ENCODE results near the gene PARD6B. TPM values are rescaled to one million over a fixed set of nuclear protein-coding genes. Genes with fewer than 3 reads are reported as not detected.

The PARD6B gene
- total and polyA plus RNA-seq, 2 donors (not counting 1 experiment from before 2014, with no cell fraction given) = 0.91 to 6.0 TPM

DNA sequence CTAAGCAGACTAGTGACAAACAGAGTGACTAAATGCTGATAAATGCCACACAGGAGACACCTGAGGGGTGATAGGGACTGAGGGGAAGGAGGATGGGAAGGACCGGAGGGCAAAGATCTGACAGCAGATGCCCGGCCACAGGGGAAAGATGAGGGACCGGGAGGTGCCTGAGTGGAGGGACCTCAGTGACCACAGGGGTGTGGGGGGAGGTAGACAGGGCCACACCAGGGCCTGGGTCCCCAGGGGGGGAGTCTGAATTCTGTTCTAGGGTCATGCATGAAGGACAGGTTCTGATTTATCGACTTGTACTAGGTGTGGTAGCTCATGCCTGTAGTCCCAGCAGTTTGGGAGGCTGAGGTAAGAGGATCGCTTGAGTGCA is 70.4 kb downstream of the PARD6B start:
- Histone ChIP-seq H3K9me3 (ENCODE audit: control extremely low read depth in 1 of 3, control insufficient read depth in 2 of 3, insufficient read depth in 1 of 3, low read length in 2 of 3) (no peaks in the 10 kb centered on the region), H3K4me1 (ENCODE audit: control insufficient read depth in 2 of 2, insufficient read depth in 2 of 2, low read length in 2 of 2) (peaks cover 60 to 73% of the 10 kb centered on the region in 2 donors), H3K79me2 (ENCODE audit: control insufficient read depth, insufficient read depth, low read length) (peaks cover 99% of the 10 kb centered on the region), H3K27me3 (replicated peaks in 1 of 4; ENCODE audit: control extremely low read depth in 1 of 4, control insufficient read depth in 3 of 4, insufficient read depth in 4 of 4, low read length in 3 of 4) (no peaks in the 10 kb centered on the region), H2AFZ (ENCODE audit: insufficient read depth, low read depth, low read length, poor library complexity, severe bottlenecking) (no peak overlapping the region), H3K9ac (ENCODE audit: low read length) (no peak overlapping the region), H4K20me1 (ENCODE audit: control insufficient read depth, insufficient read depth, low read length, poor library complexity, severe bottlenecking) (peaks cover 6% of the 10 kb centered on the region), H3K4me2 (replicated peaks; ENCODE audit: low read depth, low read length, poor library complexity, severe bottlenecking) (no peak overlapping the region), H3K4me3 (ENCODE audit: control extremely low read depth in 1 of 5, extremely low read depth in 1 of 5, insufficient read depth in 1 of 5, low read depth in 2 of 5, low read length in 4 of 5) (no peak overlapping the region), H3K36me3 (replicated peaks in 1 of 2; ENCODE audit: control extremely low read depth in 1 of 2, control insufficient read depth in 1 of 2, extremely low read depth in 1 of 2, insufficient read depth in 2 of 2, low read length in 1 of 2) (peaks cover 0 to 11% of the 10 kb centered on the region in 2 experiments), H3K27ac (ENCODE audit: low read length in 2 of 2) (peak overlapping the region; percentile 6 to 83)
- intact Hi-C loops (cut with micrococcal nuclease) = no loop called here
- no peak for ATAC-seq (ENCODE audit: low read depth)
- 88% methylated on average over 5 of the region's 5 CpGs for WGBS (ENCODE audit: insufficient coverage)
- Mint-ChIP-seq H3K9me3 (ENCODE audit: insufficient read depth) (no peaks in the 10 kb centered on the region), H3K27me3 (no peaks in the 10 kb centered on the region), H3K4me1 (peaks cover 73% of the 10 kb centered on the region), H3K27ac (peak overlapping the region; percentile 83), H3K4me3 (peak overlapping the region; percentile 26)
- TF ChIP-seq EZH2 (IDR thresholded peaks at IDR 0.05; ENCODE audit: borderline replicate concordance, insufficient read depth, low read depth, low read length, poor library complexity, severe bottlenecking) = no peak
- TF ChIP-seq, protein P1, sequence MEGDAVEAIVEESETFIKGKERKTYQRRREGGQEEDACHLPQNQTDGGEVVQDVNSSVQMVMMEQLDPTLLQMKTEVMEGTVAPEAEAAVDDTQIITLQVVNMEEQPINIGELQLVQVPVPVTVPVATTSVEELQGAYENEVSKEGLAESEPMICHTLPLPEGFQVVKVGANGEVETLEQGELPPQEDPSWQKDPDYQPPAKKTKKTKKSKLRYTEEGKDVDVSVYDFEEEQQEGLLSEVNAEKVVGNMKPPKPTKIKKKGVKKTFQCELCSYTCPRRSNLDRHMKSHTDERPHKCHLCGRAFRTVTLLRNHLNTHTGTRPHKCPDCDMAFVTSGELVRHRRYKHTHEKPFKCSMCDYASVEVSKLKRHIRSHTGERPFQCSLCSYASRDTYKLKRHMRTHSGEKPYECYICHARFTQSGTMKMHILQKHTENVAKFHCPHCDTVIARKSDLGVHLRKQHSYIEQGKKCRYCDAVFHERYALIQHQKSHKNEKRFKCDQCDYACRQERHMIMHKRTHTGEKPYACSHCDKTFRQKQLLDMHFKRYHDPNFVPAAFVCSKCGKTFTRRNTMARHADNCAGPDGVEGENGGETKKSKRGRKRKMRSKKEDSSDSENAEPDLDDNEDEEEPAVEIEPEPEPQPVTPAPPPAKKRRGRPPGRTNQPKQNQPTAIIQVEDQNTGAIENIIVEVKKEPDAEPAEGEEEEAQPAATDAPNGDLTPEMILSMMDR (IDR thresholded peaks at IDR 0.05) = no peak
- DNase-seq = peak; percentile 8
- POLR2A ChIA-PET = interaction anchor here (0.7 kb wide), 1 partner anchor 13 kb away, joined by 3 read pairs; no protein-coding TSS in a partner anchor
- CTCF ChIA-PET = interaction anchor here (0.6 to 0.9 kb wide), 2 partner anchors 8 to 18 kb away, joined by 4 read pairs; no protein-coding TSS in a partner anchor

DNA sequence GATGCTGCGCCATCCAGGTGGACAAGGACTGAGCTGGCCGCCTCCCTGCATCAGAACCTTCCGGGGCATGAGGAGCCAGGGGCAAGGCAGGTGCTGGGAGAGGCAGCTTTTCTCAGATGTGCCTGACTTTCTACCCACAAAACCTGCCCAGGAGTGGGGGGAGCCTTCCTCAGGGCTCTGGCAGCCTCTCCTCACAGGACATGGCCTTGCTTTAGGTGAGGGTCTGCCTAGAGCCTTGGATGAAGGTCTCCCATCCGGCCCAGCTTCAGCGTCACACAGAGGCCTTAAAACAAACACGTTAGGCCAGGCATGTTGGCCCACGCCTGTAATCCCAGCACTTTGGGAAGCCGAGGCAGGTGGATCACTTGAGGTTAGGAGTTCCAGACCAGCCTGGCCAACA is 70.9 kb downstream of the PARD6B start:
- Histone ChIP-seq H3K4me3 (ENCODE audit: control extremely low read depth in 1 of 5, extremely low read depth in 1 of 5, insufficient read depth in 1 of 5, low read depth in 2 of 5, low read length in 4 of 5) (no peak overlapping the region), H3K36me3 (replicated peaks in 1 of 2; ENCODE audit: control extremely low read depth in 1 of 2, control insufficient read depth in 1 of 2, extremely low read depth in 1 of 2, insufficient read depth in 2 of 2, low read length in 1 of 2) (peaks cover 0 to 7% of the 10 kb centered on the region in 2 experiments), H2AFZ (ENCODE audit: insufficient read depth, low read depth, low read length, poor library complexity, severe bottlenecking) (no peak overlapping the region), H3K79me2 (ENCODE audit: control insufficient read depth, insufficient read depth, low read length) (peaks cover 99% of the 10 kb centered on the region), H3K27ac (ENCODE audit: low read length in 2 of 2) (peak overlapping the region in 1 of 2 donors; percentile 83), H3K9ac (ENCODE audit: low read length) (no peak overlapping the region), H4K20me1 (ENCODE audit: control insufficient read depth, insufficient read depth, low read length, poor library complexity, severe bottlenecking) (peaks cover 6% of the 10 kb centered on the region), H3K4me1 (ENCODE audit: control insufficient read depth in 2 of 2, insufficient read depth in 2 of 2, low read length in 2 of 2) (peaks cover 55 to 71% of the 10 kb centered on the region in 2 donors), H3K27me3 (replicated peaks in 1 of 4; ENCODE audit: control extremely low read depth in 1 of 4, control insufficient read depth in 3 of 4, insufficient read depth in 4 of 4, low read length in 3 of 4) (no peaks in the 10 kb centered on the region), H3K9me3 (ENCODE audit: control extremely low read depth in 1 of 3, control insufficient read depth in 2 of 3, insufficient read depth in 1 of 3, low read length in 2 of 3) (no peaks in the 10 kb centered on the region), H3K4me2 (replicated peaks; ENCODE audit: low read depth, low read length, poor library complexity, severe bottlenecking) (no peak overlapping the region)
- Mint-ChIP-seq H3K4me1 (peaks cover 67% of the 10 kb centered on the region), H3K27ac (peak overlapping the region; percentile 83), H3K27me3 (no peaks in the 10 kb centered on the region), H3K4me3 (no peak overlapping the region), H3K9me3 (ENCODE audit: insufficient read depth) (no peaks in the 10 kb centered on the region)
- TF ChIP-seq, protein P1 (IDR thresholded peaks at IDR 0.05) = no peak
- no peak for TF ChIP-seq EZH2 (IDR thresholded peaks at IDR 0.05; ENCODE audit: borderline replicate concordance, insufficient read depth, low read depth, low read length, poor library complexity, severe bottlenecking)
- ChIA-PET CTCF (interaction anchor here (0.6 to 0.9 kb wide), 2 partner anchors 9 to 17 kb away, joined by 4 read pairs; no protein-coding TSS in a partner anchor), POLR2A (interaction anchor here (0.7 kb wide), 1 partner anchor 13 kb away, joined by 3 read pairs; no protein-coding TSS in a partner anchor)
- intact Hi-C loops (cut with micrococcal nuclease) = no loop called here
- 100% methylated on average over 4 of the region's 8 CpGs for WGBS (ENCODE audit: insufficient coverage)
- DNase-seq (no peak), ATAC-seq (ENCODE audit: low read depth) (no peak)
